Keratinocyte (primary cell): Measurements from ENCODE around the gene SMURF1. TPM values are rescaled to one million over a fixed set of nuclear protein-coding genes. Genes with fewer than 3 reads are reported as not detected.

Experiments used
- DNase-seq: peaks from one replicate; pipeline ENCODE4 v3.0.0-alpha.2; 2011; ENCODE audit warnings: low read depth, missing footprints, low spot score
- FAIRE-seq: peaks from 2 replicates; lab custom pipeline; 2011; peaks lifted over from hg19 to GRCh38; lab: Jason Lieb, UNC
- H2AFZ ChIP-seq: 2 replicates; pipeline ENCODE4 v1.6.0; 2012; ENCODE audit warnings: low read length, control low read depth, inconsistent platforms; ENCODE audit not compliant: control insufficient read depth
- H3K27ac ChIP-seq: 2 replicates; pipeline ENCODE4 v1.5.1; 2011; ENCODE audit warnings: low read length; ENCODE audit not compliant: control insufficient read depth, insufficient read depth
- H3K27me3 ChIP-seq: 3 replicates; pipeline ENCODE4 v1.6.0; 2011; ENCODE audit warnings: low read length; ENCODE audit not compliant: control insufficient read depth, insufficient read depth; ENCODE audit errors: extremely low read depth
- H3K36me3 ChIP-seq, 2 experiments: 2 replicates in 1 of 2; 3 replicates in 1 of 2; pipeline ENCODE4 v1.5.1; 2011; ENCODE audit warnings: low read length in 2 of 2, mild to moderate bottlenecking in 1 of 2; ENCODE audit not compliant: control insufficient read depth in 2 of 2, insufficient read depth in 2 of 2; ENCODE audit errors: extremely low read depth in 1 of 2
- H3K4me1 ChIP-seq: 3 replicates; pipeline ENCODE4 v1.5.1; 2011; ENCODE audit warnings: low read length; ENCODE audit not compliant: control insufficient read depth, insufficient read depth; ENCODE audit errors: extremely low read depth
- H3K4me2 ChIP-seq: 3 replicates; pipeline ENCODE4 v1.6.0; 2011; ENCODE audit warnings: low read depth, low read length; ENCODE audit not compliant: control insufficient read depth, insufficient read depth; ENCODE audit errors: extremely low read depth
- H3K4me3 ChIP-seq, 3 experiments: fragments of 200-600 bp in 1 of 3; sonication (generic) in 1 of 3; 2 replicates in 2 of 3; 3 replicates in 1 of 3; pipeline ENCODE4 v1.5.1; 2011 to 2016; ENCODE audit warnings: low read length in 3 of 3, mild to moderate bottlenecking in 3 of 3, control low read depth in 2 of 3, inconsistent platforms in 1 of 3, low read depth in 1 of 3, mixed read lengths in 1 of 3, mixed run types in 1 of 3, moderate library complexity in 1 of 3; ENCODE audit not compliant: control insufficient read depth in 2 of 3, insufficient read depth in 2 of 3; ENCODE audit errors: extremely low read depth in 1 of 3
- H3K79me2 ChIP-seq: 2 replicates; pipeline ENCODE4 v1.6.0; 2012; ENCODE audit warnings: low read length; ENCODE audit not compliant: control insufficient read depth, insufficient read depth
- H3K9ac ChIP-seq: 3 replicates; pipeline ENCODE4 v1.6.0; 2011; ENCODE audit warnings: low read length; ENCODE audit not compliant: control insufficient read depth, insufficient read depth; ENCODE audit errors: extremely low read depth
- H3K9me1 ChIP-seq: 3 replicates; pipeline ENCODE4 v1.6.0; 2011; ENCODE audit warnings: low read length; ENCODE audit not compliant: control insufficient read depth, insufficient read depth; ENCODE audit errors: extremely low read depth
- H3K9me3 ChIP-seq: 2 replicates; pipeline ENCODE4 v1.5.1; 2012; ENCODE audit warnings: low read depth, low read length; ENCODE audit not compliant: control insufficient read depth
- H4K20me1 ChIP-seq: 3 replicates; pipeline ENCODE4 v1.6.0; 2011; ENCODE audit warnings: low read length; ENCODE audit not compliant: control insufficient read depth, insufficient read depth; ENCODE audit errors: extremely low read depth
- EZH2 ChIP-seq: IDR thresholded peaks from one replicate; pipeline ENCODE4 v1.6.1; 2012; ENCODE audit warnings: inconsistent platforms, mild to moderate bottlenecking, low read length, moderate library complexity
- dilution Hi-C: fragments of 300-500 bp; cut with MboI; formaldehyde crosslinking; loops from one replicate; pipeline ENCODE4 v1.7.0; 2020; ENCODE audit warnings: low sequenced_read_pairs; ENCODE audit not compliant: extremely low pct_ligation_motif_present
- polyA plus RNA-seq, 5 experiments: library from polyadenylated mRNA; depleted of rRNA in 3 of 5; stranded (reverse) in 3 of 5; stranded (forward) in 1 of 5; unstranded in 1 of 5; fragments of >200 nt; gene quantifications; 1 replicate in 1 of 5; 2 replicates in 3 of 5; 3 replicates in 1 of 5; pipeline versions ENCODE4 v1.2.1 to v1.2.3, GENCODE V29; 2011 to 2012; ENCODE audit warnings: missing spikeins in 2 of 5, low read depth in 1 of 5, low replicate concordance in 1 of 5
- TF ChIP-seq, protein P1 (sequence below), 3 experiments: IDR thresholded peaks in 1 of 3; conservative IDR thresholded peaks in 1 of 3; optimal IDR thresholded peaks in 1 of 3; 2 replicates in 2 of 3; 3 replicates in 1 of 3; pipeline versions ENCODE3 to v1.5.1; 2011; ENCODE audit warnings: low read length in 3 of 3, mild to moderate bottlenecking in 3 of 3, moderate library complexity in 2 of 3, control low read depth in 1 of 3, inconsistent platforms in 1 of 3; ENCODE audit not compliant: insufficient read depth in 2 of 3; ENCODE audit errors: extremely low read depth in 1 of 3

The SMURF1 gene
- polyA plus RNA-seq, 1 donor (not counting 4 experiments of a cell fraction or from before 2014, with no cell fraction given) = 22.2 TPM

DNA sequence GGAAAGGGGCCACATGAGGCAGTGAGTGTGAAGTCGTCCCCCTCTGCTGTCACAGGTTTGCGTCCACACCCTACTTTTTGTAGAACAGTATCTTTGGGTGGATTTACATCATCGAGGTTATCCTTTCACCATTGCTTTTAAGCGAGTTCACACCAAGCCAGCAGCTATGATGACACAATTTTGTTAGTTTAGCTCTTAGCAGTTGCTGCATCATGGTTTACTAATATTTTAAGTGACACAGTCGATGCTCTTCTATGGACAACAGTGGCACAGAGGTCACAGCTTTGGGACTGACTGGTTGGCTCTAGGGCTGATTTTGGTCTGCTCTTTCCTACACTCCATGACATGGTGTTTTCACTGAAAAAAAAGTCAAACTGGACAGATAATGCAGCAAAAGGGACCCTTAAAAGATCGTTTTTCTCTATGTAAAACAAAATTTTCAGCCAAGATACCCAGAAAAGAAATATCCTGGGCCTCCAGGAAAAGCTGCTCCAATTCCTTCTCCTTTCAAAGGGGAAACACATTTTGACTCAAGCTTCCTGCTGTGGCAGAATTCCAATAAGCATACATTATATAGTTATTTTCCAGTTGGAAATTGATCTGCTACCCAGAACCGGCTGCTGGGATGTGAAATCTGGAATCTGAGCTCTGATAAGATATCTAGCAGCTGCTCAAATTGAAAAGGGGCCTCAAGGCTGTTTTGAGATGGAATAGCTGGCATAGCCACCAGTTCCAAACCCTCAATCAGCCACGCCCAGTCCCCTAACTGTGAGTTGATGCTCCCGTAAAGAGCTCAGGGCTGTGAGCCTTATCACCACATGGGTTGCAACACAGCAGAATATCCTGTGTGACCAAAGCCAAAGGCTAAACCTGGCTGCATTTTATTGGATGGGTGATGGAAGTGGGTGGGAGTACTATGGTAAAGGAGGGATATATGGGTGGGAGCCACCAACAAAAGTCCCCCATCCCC is 114.2 kb downstream of the SMURF1 start:
- Histone ChIP-seq H2AFZ (no peak overlapping the region), H3K79me2 (no peaks in the 10 kb centered on the region), H3K27me3 (no peaks in the 10 kb centered on the region), H3K9me3 (no peaks in the 10 kb centered on the region), H3K4me2 (no peak overlapping the region), H4K20me1 (no peaks in the 10 kb centered on the region), H3K4me3 (no peak overlapping the region), H3K27ac (no peak overlapping the region), H3K9ac (no peak overlapping the region), H3K4me1 (no peaks in the 10 kb centered on the region), H3K9me1 (no peaks in the 10 kb centered on the region), H3K36me3 (peaks cover 39 to 43% of the 10 kb centered on the region in 2 experiments)
- no peak for TF ChIP-seq EZH2
- TF ChIP-seq, protein P1, sequence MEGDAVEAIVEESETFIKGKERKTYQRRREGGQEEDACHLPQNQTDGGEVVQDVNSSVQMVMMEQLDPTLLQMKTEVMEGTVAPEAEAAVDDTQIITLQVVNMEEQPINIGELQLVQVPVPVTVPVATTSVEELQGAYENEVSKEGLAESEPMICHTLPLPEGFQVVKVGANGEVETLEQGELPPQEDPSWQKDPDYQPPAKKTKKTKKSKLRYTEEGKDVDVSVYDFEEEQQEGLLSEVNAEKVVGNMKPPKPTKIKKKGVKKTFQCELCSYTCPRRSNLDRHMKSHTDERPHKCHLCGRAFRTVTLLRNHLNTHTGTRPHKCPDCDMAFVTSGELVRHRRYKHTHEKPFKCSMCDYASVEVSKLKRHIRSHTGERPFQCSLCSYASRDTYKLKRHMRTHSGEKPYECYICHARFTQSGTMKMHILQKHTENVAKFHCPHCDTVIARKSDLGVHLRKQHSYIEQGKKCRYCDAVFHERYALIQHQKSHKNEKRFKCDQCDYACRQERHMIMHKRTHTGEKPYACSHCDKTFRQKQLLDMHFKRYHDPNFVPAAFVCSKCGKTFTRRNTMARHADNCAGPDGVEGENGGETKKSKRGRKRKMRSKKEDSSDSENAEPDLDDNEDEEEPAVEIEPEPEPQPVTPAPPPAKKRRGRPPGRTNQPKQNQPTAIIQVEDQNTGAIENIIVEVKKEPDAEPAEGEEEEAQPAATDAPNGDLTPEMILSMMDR (optimal IDR thresholded peaks at IDR 0.05 in 1 of 3, IDR thresholded peaks at IDR 0.05 in 1 of 3, conservative IDR thresholded peaks at IDR 0.05 in 1 of 3; ENCODE audit: extremely low read depth in 1 of 3, insufficient read depth in 2 of 3, low read length in 3 of 3) = no peak
- no peak for DNase-seq
- FAIRE-seq = no peak
- dilution Hi-C loops = no loop called here

DNA sequence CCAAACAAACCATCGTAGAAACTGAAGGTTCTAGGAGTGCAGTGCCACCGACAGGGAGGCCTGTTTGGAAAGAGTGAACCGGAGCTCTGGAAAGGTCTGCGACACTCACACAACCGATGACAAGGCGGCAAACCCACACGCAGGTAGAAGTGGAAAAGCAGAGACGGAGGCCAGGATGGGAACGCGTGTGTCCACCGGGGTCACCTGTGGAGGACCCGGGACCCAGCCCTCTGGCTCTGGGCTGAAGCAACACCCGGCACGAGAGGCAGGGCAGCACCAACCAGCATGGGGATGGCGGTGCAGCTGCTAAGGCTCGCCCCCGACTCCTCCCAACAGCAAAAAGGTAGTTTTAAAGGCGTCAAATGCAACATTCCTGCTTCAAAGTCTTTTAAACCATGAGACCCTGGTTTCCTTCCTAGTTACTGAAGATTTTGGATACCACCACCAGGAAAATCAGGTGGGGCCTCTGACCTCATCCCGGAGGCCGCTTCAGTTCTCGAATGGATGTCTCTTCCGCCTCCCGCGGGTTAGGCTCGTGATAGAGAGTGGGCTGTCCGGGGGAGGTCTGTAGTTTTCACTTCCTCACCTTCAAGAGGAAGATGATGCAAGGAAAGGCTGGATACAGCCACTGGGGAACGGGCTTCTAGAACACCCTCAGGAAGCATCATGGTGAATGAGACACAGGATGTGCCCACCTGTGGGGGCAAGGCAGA is 115.5 kb downstream of the SMURF1 start:
- DNase-seq (no peak), FAIRE-seq (no peak)
- Histone ChIP-seq H3K9me1 (no peaks in the 10 kb centered on the region), H3K4me1 (no peaks in the 10 kb centered on the region), H3K36me3 (peaks cover 28 to 32% of the 10 kb centered on the region in 2 experiments), H3K4me2 (no peak overlapping the region), H3K9ac (no peak overlapping the region), H2AFZ (no peak overlapping the region), H3K27ac (no peak overlapping the region), H3K9me3 (no peaks in the 10 kb centered on the region), H3K27me3 (no peaks in the 10 kb centered on the region), H4K20me1 (no peaks in the 10 kb centered on the region), H3K4me3 (no peak overlapping the region), H3K79me2 (no peaks in the 10 kb centered on the region)
- dilution Hi-C loops = no loop called here
- TF ChIP-seq EZH2 = no peak
- TF ChIP-seq, protein P1 (optimal IDR thresholded peaks at IDR 0.05 in 1 of 3, IDR thresholded peaks at IDR 0.05 in 1 of 3, conservative IDR thresholded peaks at IDR 0.05 in 1 of 3; ENCODE audit: extremely low read depth in 1 of 3, insufficient read depth in 2 of 3, low read length in 3 of 3) = no peak
